Central memory CD8-positive, alpha-beta T cell (primary cell): ENCODE results near the gene MYL11.

Experiments
- ATAC-seq: fragments of 150-1000 bp; cut with Tn5 transposase; replicated peaks from 2 replicates; pipeline ENCODE4 v1.10.0; 2022; ENCODE audit warnings: mild to moderate bottlenecking, moderate FRiP score, moderate number of reproducible peaks; ENCODE audit not compliant: poor library complexity, severe bottlenecking; ENCODE audit errors: extremely low read depth
- DNase-seq, 2 donors: peaks; one replicate each; pipeline ENCODE4 v3.0.0; 2021; ENCODE audit warnings: low spot score in 2 of 2
- H3K27ac Mint-ChIP-seq: one replicate; pipeline ENCODE4 v1.8.0; 2022; ENCODE audit warnings: low read depth, mild to moderate bottlenecking, moderate library complexity, mixed read lengths
- H3K27me3 Mint-ChIP-seq: one replicate; pipeline ENCODE4 v1.8.0; 2022; ENCODE audit warnings: mixed read lengths
- H3K36me3 Mint-ChIP-seq: one replicate; pipeline ENCODE4 v1.8.0; 2022; ENCODE audit warnings: mild to moderate bottlenecking, moderate library complexity, mixed read lengths; ENCODE audit not compliant: insufficient read depth
- H3K4me1 Mint-ChIP-seq: one replicate; pipeline ENCODE4 v1.8.0; 2022; ENCODE audit warnings: mixed read lengths
- H3K4me3 Mint-ChIP-seq: one replicate; pipeline ENCODE4 v1.8.0; 2022; ENCODE audit warnings: mild to moderate bottlenecking, moderate library complexity, mixed read lengths
- H3K9me3 Mint-ChIP-seq: one replicate; pipeline ENCODE4 v1.8.0; 2022; ENCODE audit warnings: mixed read lengths

MYL11 gene

GRCh38 chr16:30413112-30413806, 38.7 kb downstream of the MYL11 start:
- Mint-ChIP-seq H3K9me3 (no peaks in the 10 kb centered on the region), H3K27ac (no peak overlapping the region), H3K4me3 (no peak overlapping the region), H3K36me3 (peaks cover 14% of the 10 kb centered on the region), H3K27me3 (no peaks in the 10 kb centered on the region), H3K4me1 (peaks cover 36% of the 10 kb centered on the region)
- DNase-seq (no peak), ATAC-seq (no peak)

- no peaks in the 10 kb centered on the region for H3K9me3 Mint-ChIP-seq
- H3K27ac Mint-ChIP-seq, result no peak overlapping the region
- H3K27me3 Mint-ChIP-seq, result no peaks in the 10 kb centered on the region
- DNase-seq, result no peak
- no peak overlapping the region for H3K4me3 Mint-ChIP-seq
- H3K36me3 Mint-ChIP-seq, result peaks cover 12% of the 10 kb centered on the region
- no peak for ATAC-seq
- H3K4me1 Mint-ChIP-seq, result peaks cover 28% of the 10 kb centered on the region
These were observed 39.6 kb downstream of the MYL11 start for GRCh38 chr16:30414159-30414558.

DNA sequence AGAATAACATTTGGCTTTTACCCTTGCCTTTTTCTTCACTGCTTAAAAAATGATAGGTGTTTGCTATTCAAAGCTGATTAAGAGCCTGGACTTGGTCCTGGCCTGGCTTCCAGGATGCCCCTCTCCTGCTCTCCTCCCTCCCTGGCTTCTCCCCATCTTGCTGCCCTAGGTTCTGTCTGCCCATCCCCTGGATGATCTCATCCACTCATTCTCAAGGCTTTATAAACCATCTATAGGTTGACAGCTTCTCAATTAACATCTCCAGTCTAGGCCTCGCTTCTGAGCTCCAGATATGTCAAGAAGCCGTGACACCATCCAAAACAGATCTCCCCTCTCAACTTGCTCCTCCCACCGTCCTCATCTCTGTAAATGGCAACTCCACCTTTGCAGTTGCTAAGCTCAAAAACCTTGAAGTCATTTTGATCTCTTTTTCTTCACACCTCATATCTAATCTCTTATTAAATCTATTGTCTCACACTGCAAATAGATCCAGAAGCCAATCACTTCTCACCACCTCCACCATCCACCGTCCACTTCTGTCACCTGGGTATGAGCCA, 41.5 kb downstream of the MYL11 start:
- no peaks in the 10 kb centered on the region for H3K27me3 Mint-ChIP-seq
- H3K27ac Mint-ChIP-seq, result peak overlapping the region; percentile 70
- H3K9me3 Mint-ChIP-seq, result no peaks in the 10 kb centered on the region
- DNase-seq (no peak), ATAC-seq (no peak)
- peaks cover 31% of the 10 kb centered on the region for H3K4me1 Mint-ChIP-seq
- peaks cover 12% of the 10 kb centered on the region for H3K36me3 Mint-ChIP-seq
- no peak overlapping the region for H3K4me3 Mint-ChIP-seq

DNA sequence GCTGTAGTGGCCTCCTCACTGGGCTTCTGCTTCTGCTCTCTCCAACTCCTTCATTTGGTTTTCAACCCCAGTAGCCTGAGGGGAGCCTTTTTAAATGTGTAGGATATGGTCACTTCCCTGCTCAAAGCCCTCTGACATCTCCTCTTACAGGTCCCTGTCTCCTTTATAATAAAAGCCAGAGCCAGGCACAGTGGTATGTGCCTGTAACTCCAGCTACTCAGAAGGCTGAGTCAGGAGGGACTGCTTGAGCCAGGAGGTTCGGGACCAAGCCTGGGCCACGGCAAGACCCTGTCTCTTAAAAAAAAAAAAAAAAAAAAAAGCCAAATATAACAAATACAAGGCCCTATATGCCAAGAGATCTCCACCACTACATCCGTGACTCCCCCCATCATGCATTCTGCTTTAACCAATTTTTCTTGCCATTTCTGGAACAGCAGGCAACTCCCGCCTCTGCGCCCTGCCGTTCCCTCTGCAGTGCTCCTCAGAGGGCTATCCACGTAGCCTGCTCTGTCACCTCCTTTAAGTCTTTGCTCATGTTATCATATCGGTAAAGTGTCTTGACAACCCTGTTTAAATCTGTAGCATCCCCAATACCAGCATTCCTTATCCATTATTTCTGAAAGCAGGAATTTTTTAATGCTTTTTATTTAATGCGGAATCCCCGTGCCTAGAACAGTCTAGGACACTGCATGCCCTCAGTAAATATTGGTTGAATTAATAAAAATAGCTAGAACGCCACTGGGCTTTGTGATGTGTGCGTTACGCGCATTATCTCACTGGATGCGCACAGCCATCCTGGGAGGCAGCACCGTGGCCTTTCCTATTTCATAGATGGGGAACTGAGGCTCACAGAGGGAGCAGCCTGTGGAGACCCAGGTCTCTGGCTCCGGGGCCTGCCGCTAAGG, 42.3 kb downstream of the MYL11 start:
- Mint-ChIP-seq H3K36me3 (peaks cover 8% of the 10 kb centered on the region), H3K27ac (peak overlapping the region; percentile 70), H3K4me1 (peaks cover 31% of the 10 kb centered on the region), H3K27me3 (no peaks in the 10 kb centered on the region), H3K4me3 (peak overlapping the region; percentile 72), H3K9me3 (no peaks in the 10 kb centered on the region)
- DNase-seq, result peak in 1 of 2 donors; percentile 24
- peak; percentile 5 for ATAC-seq

DNA sequence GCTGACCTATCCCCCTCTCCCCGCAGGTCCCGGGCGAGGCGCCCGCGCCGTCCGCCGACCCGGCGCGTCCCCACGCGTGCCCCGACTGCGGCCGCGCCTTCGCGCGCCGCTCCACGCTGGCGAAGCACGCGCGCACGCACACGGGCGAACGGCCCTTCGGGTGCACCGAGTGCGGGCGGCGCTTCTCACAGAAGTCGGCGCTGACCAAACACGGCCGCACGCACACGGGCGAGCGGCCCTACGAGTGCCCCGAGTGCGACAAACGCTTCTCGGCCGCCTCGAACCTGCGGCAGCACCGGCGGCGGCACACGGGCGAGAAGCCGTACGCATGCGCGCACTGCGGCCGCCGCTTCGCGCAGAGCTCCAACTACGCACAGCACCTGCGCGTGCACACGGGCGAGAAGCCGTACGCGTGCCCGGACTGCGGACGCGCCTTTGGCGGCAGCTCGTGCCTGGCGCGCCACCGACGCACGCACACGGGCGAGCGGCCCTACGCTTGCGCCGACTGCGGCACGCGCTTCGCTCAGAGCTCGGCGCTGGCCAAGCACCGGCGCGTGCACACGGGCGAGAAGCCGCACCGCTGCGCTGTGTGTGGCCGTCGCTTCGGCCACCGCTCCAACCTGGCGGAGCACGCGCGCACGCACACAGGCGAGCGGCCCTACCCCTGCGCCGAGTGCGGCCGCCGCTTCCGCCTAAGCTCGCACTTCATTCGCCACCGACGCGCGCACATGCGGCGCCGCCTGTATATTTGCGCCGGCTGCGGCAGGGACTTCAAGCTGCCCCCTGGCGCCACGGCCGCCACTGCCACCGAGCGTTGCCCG, 43.1 kb downstream of the MYL11 start:
- Mint-ChIP-seq H3K27me3 (no peaks in the 10 kb centered on the region), H3K9me3 (no peaks in the 10 kb centered on the region), H3K4me3 (peak overlapping the region; percentile 72), H3K36me3 (peaks cover 9% of the 10 kb centered on the region), H3K4me1 (peaks cover 26% of the 10 kb centered on the region), H3K27ac (no peak overlapping the region)
- DNase-seq (peak; percentile 72 to 84), ATAC-seq (peak; percentile 88)

DNA sequence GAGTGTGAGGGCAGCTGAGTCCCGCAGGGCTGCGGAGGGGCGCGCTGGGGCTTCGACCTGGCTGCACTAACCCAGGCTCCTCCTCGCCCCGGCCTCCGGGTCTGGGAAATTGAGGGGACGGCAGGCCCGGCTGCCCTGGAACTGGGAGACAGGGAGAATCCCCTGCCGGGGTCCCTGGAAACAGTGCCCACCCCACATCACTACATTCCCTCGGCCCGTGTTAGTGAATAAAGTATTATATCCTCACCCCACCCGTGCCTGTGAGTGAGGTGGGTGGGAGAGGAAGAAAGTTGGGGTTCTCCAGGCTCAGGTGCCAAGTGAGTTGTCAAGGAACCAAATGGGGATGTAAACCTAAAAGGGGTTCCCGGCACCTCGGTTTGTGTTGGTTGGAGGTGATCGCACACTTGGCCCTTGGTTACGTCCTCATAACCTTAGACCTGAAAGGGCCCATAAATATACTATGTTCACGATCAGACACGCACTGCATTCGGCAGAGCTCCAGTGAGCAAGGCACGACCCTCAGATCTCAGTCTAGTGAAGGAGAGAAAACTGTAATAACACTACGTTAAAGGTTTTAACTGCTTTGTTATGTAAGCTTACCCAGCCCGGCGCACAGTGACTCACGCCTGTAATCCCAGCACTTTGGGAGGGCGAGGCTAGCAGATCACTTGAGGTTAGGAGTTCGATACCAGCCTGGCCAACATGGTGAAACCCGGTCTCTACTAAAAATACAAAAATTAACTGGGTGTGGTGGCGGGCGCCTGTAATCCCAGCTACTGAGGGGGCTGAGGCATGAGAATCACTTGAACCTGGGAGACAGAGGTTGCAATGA, 44.0 kb downstream of the MYL11 start:
- DNase-seq, result no peak
- peaks cover 26% of the 10 kb centered on the region for H3K4me1 Mint-ChIP-seq
- H3K36me3 Mint-ChIP-seq, result peaks cover 10% of the 10 kb centered on the region
- H3K9me3 Mint-ChIP-seq, result no peaks in the 10 kb centered on the region
- ATAC-seq, result no peak
- no peaks in the 10 kb centered on the region for H3K27me3 Mint-ChIP-seq
- H3K4me3 Mint-ChIP-seq, result peak overlapping the region; percentile 72
- H3K27ac Mint-ChIP-seq, result no peak overlapping the region

DNA sequence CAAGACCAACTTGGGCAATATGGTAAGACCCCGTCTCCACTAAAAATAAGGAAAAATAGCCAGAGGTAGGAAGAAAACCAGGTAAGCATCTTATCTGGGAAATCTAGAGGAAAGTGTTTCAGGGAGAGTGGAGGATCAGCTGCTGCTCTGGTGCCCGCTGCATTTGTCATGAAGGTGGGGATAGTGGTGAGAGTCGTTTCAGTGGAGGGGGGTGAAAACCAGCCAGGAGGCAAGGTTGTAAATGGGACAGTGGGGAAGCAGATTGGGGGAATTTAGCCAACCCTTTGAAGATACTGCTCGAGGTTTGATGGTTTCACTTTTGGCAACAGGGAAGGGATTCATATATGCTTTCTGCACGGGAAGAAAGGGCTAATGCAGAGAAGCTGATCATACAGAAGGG, 46.4 kb downstream of the MYL11 start:
- no peaks in the 10 kb centered on the region for H3K9me3 Mint-ChIP-seq
- peaks cover 24% of the 10 kb centered on the region for H3K4me1 Mint-ChIP-seq
- no peak for DNase-seq
- H3K27ac Mint-ChIP-seq, result no peak overlapping the region
- no peak overlapping the region for H3K4me3 Mint-ChIP-seq
- H3K27me3 Mint-ChIP-seq, result no peaks in the 10 kb centered on the region
- no peak for ATAC-seq
- H3K36me3 Mint-ChIP-seq, result peaks cover 20% of the 10 kb centered on the region
